CD4-positive, alpha-beta T cell (primary cell): Measurements from ENCODE around the gene BICDL1. TPM values are rescaled to one million over a fixed set of nuclear protein-coding genes. Genes with fewer than 3 reads are reported as not detected.

Experiments
- ATAC-seq: fragments of 200-7000 bp; cut with Tn5 transposase; one replicate; pipeline ENCODE4 v1.10.0; 2022; ENCODE audit warnings: mild to moderate bottlenecking; ENCODE audit not compliant: poor library complexity
- CTCF ChIA-PET: fragments of 350-600 bp; sonication (Branson Sonifier 250); formaldehyde crosslinking; loops from one replicate; lab custom pipeline; 2021; ENCODE audit warnings: antibody characterized with exemption, inconsistent platforms; lab: Charles Lee
- POLR2A ChIA-PET: fragments of 350-600 bp; sonication (Branson Sonifier 250); formaldehyde crosslinking; loops from one replicate; lab custom pipeline; 2021; ENCODE audit warnings: antibody characterized with exemption, inconsistent platforms; lab: Charles Lee
- DNase-seq, 14 experiments: peaks; one replicate each; pipeline ENCODE4 v3.0.0-alpha.2; 2013 to 2020; ENCODE audit warnings: mixed read lengths in 2 of 14
- H3K27ac ChIP-seq, 2 donors: one replicate each; pipeline versions ENCODE4 v1.5.1 to v1.7.0; 2013; ENCODE audit warnings: low read length in 2 of 2, low read depth in 1 of 2, mild to moderate bottlenecking in 1 of 2
- H3K27me3 ChIP-seq, 2 experiments: 1 replicate in 1 of 2; 2 replicates in 1 of 2; pipeline versions ENCODE4 v1.6.1 to v1.7.0; 2013; ENCODE audit warnings: low read length in 2 of 2, control low read depth in 1 of 2, mild to moderate bottlenecking in 1 of 2, moderate library complexity in 1 of 2; ENCODE audit not compliant: insufficient read depth in 2 of 2, control insufficient read depth in 1 of 2
- H3K36me3 ChIP-seq: one replicate; pipeline ENCODE4 v1.6.1; 2013; ENCODE audit warnings: low read length, control low read depth; ENCODE audit not compliant: insufficient read depth
- H3K4me1 ChIP-seq: one replicate; pipeline ENCODE4 v1.6.1; 2013; ENCODE audit warnings: low read length, control low read depth; ENCODE audit not compliant: insufficient read depth
- H3K4me3 ChIP-seq: one replicate; pipeline ENCODE4 v1.5.1; 2013; ENCODE audit warnings: mild to moderate bottlenecking, low read length, moderate library complexity
- H3K9me3 ChIP-seq, 2 experiments: 1 replicate in 1 of 2; 2 replicates in 1 of 2; pipeline versions ENCODE4 v1.6.1 to v1.7.0; 2013; ENCODE audit warnings: low read length in 2 of 2, mild to moderate bottlenecking in 2 of 2, control low read depth in 1 of 2, moderate library complexity in 1 of 2; ENCODE audit not compliant: control insufficient read depth in 1 of 2, insufficient read depth in 1 of 2
- H3K27ac Mint-ChIP-seq: one replicate; pipeline ENCODE4 v1.8.0; 2020; ENCODE audit warnings: mixed read lengths
- H3K27me3 Mint-ChIP-seq: one replicate; pipeline ENCODE4 v1.8.0; 2021; ENCODE audit warnings: mixed read lengths
- H3K36me3 Mint-ChIP-seq: one replicate; pipeline ENCODE4 v1.8.0; 2021; ENCODE audit warnings: low read depth, mixed read lengths
- H3K4me1 Mint-ChIP-seq: one replicate; pipeline ENCODE4 v1.8.0; 2021; ENCODE audit warnings: low read depth, mixed read lengths
- H3K4me3 Mint-ChIP-seq: one replicate; pipeline ENCODE4 v1.8.0; 2020; ENCODE audit warnings: mild to moderate bottlenecking, mixed read lengths
- H3K9me3 Mint-ChIP-seq: one replicate; pipeline ENCODE4 v1.8.0; 2020; ENCODE audit warnings: mixed read lengths
- CTCF ChIP-seq: fragments of 200-600 bp; IDR thresholded peaks from one replicate; pipeline ENCODE4 v1.8.0; 2022; ENCODE audit warnings: antibody characterized with exemption, mild to moderate bottlenecking
- intact Hi-C, 2 experiments: fragments of 100-400 bp; cut with DNase I in 1 of 2; cut with micrococcal nuclease in 1 of 2; formaldehyde crosslinking; loops; one replicate each; pipeline versions ENCODE4 v1.15.1 to v1.9.0; 2023 to 2025; cut with DNase I, micrococcal nuclease
- total RNA-seq, 174 experiments: library from RNA in 2 of 174; stranded (reverse) in 2 of 174; gene quantifications; one replicate each; pipeline ENCODE4 v1.2.3 and lab custom pipeline; 2021 to 2026

Gene BICDL1
- total RNA-seq, 2 experiments from 2014 or later: 143 to 146 TPM

- no peak for TF ChIP-seq CTCF
- DNase-seq (no peak), ATAC-seq (no peak)
- Histone ChIP-seq H3K27ac (no peak overlapping the region), H3K36me3 (peaks cover 33% of the 10 kb centered on the region), H3K9me3 (no peaks in the 10 kb centered on the region), H3K27me3 (no peaks in the 10 kb centered on the region), H3K4me1 (peaks cover 36% of the 10 kb centered on the region), H3K4me3 (no peak overlapping the region)
- Mint-ChIP-seq H3K27ac (peak overlapping the region; percentile 20), H3K9me3 (no peaks in the 10 kb centered on the region), H3K4me1 (peaks cover 41% of the 10 kb centered on the region), H3K27me3 (no peaks in the 10 kb centered on the region), H3K4me3 (no peak overlapping the region), H3K36me3 (peaks cover 61% of the 10 kb centered on the region)
- CTCF ChIA-PET: no interaction called here
- POLR2A ChIA-PET: no interaction called here
- intact Hi-C loops: loop anchor here in 1 of 2 experiments (5.0 kb wide), 1 partner anchor 40 kb away; no protein-coding TSS in a partner anchor
These were observed 88.2 kb downstream of the BICDL1 start for GRCh38 chr12:120077260-120077659.

GRCh38 chr12:120078868-120079267 lies 89.8 kb downstream of the BICDL1 start:
- peak overlapping the region; percentile 69 for H3K27ac Mint-ChIP-seq
- peaks cover 34% of the 10 kb centered on the region for H3K4me1 Mint-ChIP-seq
- peak overlapping the region in 1 of 2 donors; percentile 23 for H3K27ac ChIP-seq
- intact Hi-C loops: loop anchor here in 1 of 2 experiments (5.0 kb wide), 1 partner anchor 42 kb away; no protein-coding TSS in a partner anchor
- peak in 5 of 14 experiments; percentile 16 to 50 (median 27) for DNase-seq
- no peak for TF ChIP-seq CTCF
- peaks cover 57% of the 10 kb centered on the region for H3K36me3 Mint-ChIP-seq
- no peaks in the 10 kb centered on the region for H3K27me3 ChIP-seq
- H3K9me3 ChIP-seq: no peaks in the 10 kb centered on the region
- H3K4me3 ChIP-seq: no peak overlapping the region
- ChIA-PET CTCF (no interaction called here), POLR2A (interaction anchor here (0.5 to 1.4 kb wide), 4 partner anchors 11 to 183 kb away, joined by 3 to 5 read pairs (median 3); no protein-coding TSS in a partner anchor)
- peak; percentile 68 for ATAC-seq
- no peaks in the 10 kb centered on the region for H3K9me3 Mint-ChIP-seq
- peaks cover 19% of the 10 kb centered on the region for H3K36me3 ChIP-seq
- no peaks in the 10 kb centered on the region for H3K27me3 Mint-ChIP-seq
- peaks cover 34% of the 10 kb centered on the region for H3K4me1 ChIP-seq
- H3K4me3 Mint-ChIP-seq: peak overlapping the region; percentile 46

GRCh38 chr12:120079411-120080400 lies 90.7 kb downstream of the BICDL1 start:
- intact Hi-C loops: loop anchor here in 1 of 2 experiments (5.0 kb wide), 1 partner anchor 42 kb away; no protein-coding TSS in a partner anchor
- peaks cover 27% of the 10 kb centered on the region for H3K4me1 Mint-ChIP-seq
- no peak for TF ChIP-seq CTCF
- ChIA-PET POLR2A (interaction anchor here (0.8 to 1.4 kb wide), 4 partner anchors 10 to 91 kb away, joined by 3 to 5 read pairs (median 4); partner anchors contain the start of gene BICDL1), CTCF (no interaction called here)
- Histone ChIP-seq H3K27ac (peak overlapping the region in 1 of 2 donors; percentile 23), H3K9me3 (no peaks in the 10 kb centered on the region), H3K36me3 (peaks cover 22% of the 10 kb centered on the region), H3K4me3 (no peak overlapping the region), H3K27me3 (no peaks in the 10 kb centered on the region), H3K4me1 (peaks cover 26% of the 10 kb centered on the region)
- H3K27me3 Mint-ChIP-seq: no peaks in the 10 kb centered on the region
- H3K36me3 Mint-ChIP-seq: peaks cover 58% of the 10 kb centered on the region
- no peak overlapping the region for H3K4me3 Mint-ChIP-seq
- peak overlapping the region; percentile 69 for H3K27ac Mint-ChIP-seq
- DNase-seq (no peak), ATAC-seq (no peak)
- no peaks in the 10 kb centered on the region for H3K9me3 Mint-ChIP-seq
